IPS-18c (cell line): ENCODE results near the gene UGT1A7.

Source experiments
- H3K4me3 ChIP-seq: 2 replicates; pipeline ENCODE4 v1.7.0; 2013; ENCODE audit warnings: low read depth, mild to moderate bottlenecking, low read length, moderate library complexity; ENCODE audit not compliant: insufficient read depth
- H3K9me3 ChIP-seq: one replicate; pipeline ENCODE4 v1.6.1; 2013; ENCODE audit warnings: mild to moderate bottlenecking, low read length, moderate library complexity; ENCODE audit not compliant: control insufficient read depth, insufficient read depth

UGT1A7 gene

GRCh38 chr2:233674314-233674713, 7.4 kb upstream of the UGT1A7 start:
- Histone ChIP-seq H3K4me3 (no peak overlapping the region), H3K9me3 (no peaks in the 10 kb centered on the region)

GRCh38 chr2:233674995-233675394, 6.7 kb upstream of the UGT1A7 start:
- H3K9me3 ChIP-seq: no peaks in the 10 kb centered on the region
- H3K4me3 ChIP-seq: no peak overlapping the region

DNA sequence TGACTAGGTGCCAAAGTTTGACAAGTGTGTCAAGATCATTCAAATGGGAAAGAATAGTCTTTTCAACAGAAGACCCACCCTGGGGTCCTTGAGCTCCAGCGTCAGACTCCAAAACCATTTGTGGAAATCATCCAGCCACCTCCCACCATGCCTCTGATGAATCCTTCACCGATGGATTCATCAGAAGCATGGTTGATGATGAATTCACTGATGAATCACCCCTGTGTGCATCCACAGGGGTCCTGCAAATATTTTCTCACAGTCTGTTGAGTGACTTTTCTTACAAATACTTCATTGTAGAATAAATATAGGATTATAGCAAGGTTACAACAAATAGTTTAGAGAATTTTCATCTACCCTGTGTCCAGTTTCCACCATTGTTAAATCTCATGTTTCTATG, 5.7 kb upstream of the UGT1A7 start:
- H3K4me3 ChIP-seq: no peak overlapping the region
- no peaks in the 10 kb centered on the region for H3K9me3 ChIP-seq

DNA sequence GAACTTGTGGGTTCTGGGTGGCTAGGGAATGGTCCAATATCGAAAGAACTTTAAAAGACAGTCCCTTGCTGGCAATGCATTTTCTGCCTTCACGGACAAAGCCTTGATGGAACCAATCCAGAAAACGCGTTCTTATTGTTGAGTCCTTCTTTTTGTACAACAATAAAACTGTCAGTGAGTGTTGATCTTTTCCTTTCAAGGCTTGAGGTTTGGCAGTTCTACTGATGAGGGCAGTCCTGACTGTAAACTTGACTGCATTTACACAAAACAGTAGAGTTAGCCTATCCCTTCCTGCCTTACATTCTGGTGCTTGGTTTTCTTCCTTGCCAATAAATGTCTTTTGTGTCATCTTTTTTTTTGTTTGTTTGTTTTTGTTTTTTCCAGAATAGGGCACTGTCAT, 2.5 kb upstream of the UGT1A7 start:
- Histone ChIP-seq H3K9me3 (no peaks in the 10 kb centered on the region), H3K4me3 (no peak overlapping the region)

- Histone ChIP-seq H3K9me3 (no peaks in the 10 kb centered on the region), H3K4me3 (no peak overlapping the region)
Measured at GRCh38 chr2:233680361-233681045, 1.2 kb upstream of the UGT1A7 start.

- Histone ChIP-seq H3K9me3 (no peaks in the 10 kb centered on the region), H3K4me3 (no peak overlapping the region)
Measured at GRCh38 chr2:233684640-233685039, 2.9 kb downstream of the UGT1A7 start.

DNA sequence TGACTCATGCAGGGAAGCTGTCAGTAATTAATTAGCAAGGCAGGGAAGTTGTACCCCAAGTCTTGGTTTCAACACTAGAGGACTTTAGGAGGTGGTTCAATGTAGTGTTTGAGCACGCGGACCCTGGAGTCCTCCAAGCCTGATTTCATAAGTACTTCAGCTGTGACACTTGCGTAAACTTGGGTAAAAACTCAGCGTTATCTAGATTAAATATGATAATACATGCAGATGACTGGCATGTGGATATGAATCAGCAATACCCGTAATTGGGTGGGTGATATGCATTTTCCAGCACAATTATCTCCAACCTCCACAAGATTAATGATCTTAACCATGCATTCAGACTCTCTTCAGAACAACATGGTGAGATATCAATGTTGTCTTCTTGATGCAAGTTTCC, 5.2 kb downstream of the UGT1A7 start:
- H3K4me3 ChIP-seq: no peak overlapping the region
- H3K9me3 ChIP-seq: no peaks in the 10 kb centered on the region

DNA sequence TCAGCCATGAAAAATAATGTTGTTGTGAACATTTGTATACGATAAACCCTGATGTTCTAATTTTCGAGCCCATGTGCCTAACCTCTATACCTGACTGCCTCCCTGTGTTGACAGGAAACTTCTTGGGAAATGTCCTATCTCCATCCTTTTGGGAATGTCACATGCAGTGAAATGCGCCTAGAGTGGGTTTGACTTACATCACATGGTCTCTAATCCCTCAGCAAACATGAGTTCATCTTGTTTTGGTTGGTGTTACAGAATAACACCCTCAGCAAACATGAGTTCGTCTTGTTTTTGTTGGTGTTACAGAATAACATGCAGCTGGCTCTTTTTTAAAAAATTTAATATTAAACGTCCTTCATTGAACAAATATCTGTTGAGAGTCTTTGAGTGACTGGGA, 6.6 kb downstream of the UGT1A7 start:
- Histone ChIP-seq H3K4me3 (no peak overlapping the region), H3K9me3 (peaks cover 2% of the 10 kb centered on the region)

DNA sequence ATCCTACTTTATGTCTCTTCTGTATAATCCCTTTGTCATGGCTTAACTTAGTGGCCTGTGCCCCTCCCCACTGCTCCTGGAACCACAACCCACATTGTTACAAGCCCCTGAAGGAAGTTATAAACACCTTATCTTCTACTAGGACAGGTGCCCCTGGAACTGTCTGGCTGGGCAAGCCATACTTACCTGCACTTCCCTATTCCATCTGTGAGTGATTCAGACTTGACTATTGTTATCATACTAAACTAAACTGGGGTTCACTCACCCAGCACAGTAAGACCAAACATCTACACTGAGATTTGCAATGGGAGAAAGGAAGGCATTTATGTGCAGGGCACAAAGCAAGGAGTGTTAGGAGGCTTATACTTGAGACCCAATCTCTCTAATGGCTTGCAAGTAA, 7.3 kb downstream of the UGT1A7 start:
- Histone ChIP-seq H3K4me3 (no peak overlapping the region), H3K9me3 (peaks cover 2% of the 10 kb centered on the region)

DNA sequence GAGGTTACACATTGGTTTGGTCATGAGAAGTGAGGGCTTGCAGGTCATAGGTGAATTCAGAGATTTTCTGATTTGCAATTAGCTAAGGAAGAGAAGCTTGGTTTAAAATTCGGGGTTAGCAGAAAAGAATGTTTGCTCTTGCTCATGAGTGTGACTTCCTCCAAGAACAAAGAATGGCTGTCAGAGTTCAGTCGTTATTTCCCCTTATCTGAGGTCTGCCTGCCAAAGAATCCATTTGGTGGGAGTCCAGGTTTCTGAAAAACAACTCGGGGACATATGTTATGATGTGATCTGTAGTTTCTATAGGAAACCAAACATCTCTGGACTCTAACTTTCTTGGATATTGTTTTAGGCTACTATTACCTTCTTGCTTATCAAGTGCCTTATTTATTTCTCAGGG, 7.8 kb downstream of the UGT1A7 start:
- H3K4me3 ChIP-seq: no peak overlapping the region
- H3K9me3 ChIP-seq: peaks cover 2% of the 10 kb centered on the region

- Histone ChIP-seq H3K9me3 (peaks cover 2% of the 10 kb centered on the region), H3K4me3 (no peak overlapping the region)
Measured at GRCh38 chr2:233690444-233690843, 8.7 kb downstream of the UGT1A7 start.

DNA sequence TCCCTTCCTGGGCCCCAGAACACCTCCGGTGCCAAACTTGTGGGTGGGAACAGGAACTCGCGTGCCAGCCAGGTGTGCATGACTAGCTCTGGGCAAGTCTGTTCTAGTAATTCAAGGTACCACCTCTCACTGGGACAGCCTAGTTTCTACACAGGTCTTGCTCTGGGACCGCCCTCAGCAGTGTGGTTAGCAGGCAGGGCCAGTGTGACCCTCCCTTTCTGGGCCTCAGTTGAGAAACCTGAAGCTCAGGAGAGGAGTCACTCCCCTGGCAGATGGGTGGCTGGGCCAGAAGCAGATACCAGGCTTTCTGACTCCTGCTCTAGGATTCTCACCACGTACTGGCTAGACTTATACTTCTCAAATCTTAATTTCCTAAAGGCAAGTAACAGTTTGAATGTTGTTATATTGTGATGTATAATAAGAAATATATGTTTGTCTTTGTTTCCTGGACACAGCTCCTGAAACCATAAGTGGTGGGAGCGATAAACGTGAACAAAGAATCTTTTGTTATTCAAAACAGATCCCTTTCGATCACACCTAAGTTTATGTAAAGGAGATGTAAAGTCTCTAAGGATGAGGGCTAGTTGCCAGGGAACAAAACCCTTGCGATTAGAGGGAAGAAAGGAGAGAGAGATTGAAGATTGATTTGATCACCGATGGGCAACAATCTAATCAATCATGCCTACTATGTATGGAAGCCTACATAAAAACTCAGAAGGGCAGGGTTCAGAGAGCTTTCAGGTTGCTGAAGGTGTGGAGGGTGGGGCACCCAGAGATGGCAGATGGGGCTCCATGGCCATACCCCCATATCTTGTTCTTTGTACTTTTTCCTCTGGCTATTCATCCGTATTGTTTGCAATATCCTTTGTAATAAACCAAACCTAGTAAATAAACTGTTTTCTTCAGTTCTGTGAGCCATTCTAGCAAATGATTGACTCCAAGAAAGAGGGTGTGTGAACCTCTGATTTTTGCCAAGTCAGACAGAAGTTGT, 10.0 kb downstream of the UGT1A7 start:
- no peak overlapping the region for H3K4me3 ChIP-seq
- peaks cover 2% of the 10 kb centered on the region for H3K9me3 ChIP-seq

GRCh38 chr2:233692648-233693047, 10.9 kb downstream of the UGT1A7 start, which contains the start of gene UGT1A6:
Gene UGT1A6 (plus strand): TSS chr2:233692890. CDS start chr2:233693005, 115 bp downstream.
- H3K9me3 ChIP-seq: peaks cover 2% of the 10 kb centered on the region
- no peak within 1 kb of the TSS for H3K4me3 ChIP-seq

DNA sequence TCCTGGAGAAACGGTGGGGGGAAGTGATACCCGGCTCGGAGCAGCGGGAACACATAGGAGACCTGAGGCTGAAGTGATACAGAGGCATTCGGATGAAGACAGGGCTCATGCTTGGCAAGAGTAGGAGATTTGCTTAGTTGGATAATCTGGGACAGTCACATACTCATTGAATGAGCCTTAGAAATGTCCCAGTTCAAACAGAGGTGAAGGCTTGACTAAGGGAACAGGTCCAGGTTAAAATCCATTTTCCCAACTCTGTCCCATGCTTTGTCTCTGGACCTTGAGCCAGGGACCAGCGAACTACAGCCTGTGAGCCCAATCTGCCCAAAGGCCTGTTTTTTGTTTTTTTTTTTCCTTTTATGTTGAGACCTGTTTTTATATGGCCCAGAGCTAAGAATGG, 12.3 kb downstream of the UGT1A7 start:
- Histone ChIP-seq H3K4me3 (no peak overlapping the region), H3K9me3 (peaks cover 2% of the 10 kb centered on the region)

GRCh38 chr2:233698740-233699139, 17.0 kb downstream of the UGT1A7 start:
- Histone ChIP-seq H3K9me3 (no peaks in the 10 kb centered on the region), H3K4me3 (no peak overlapping the region)

DNA sequence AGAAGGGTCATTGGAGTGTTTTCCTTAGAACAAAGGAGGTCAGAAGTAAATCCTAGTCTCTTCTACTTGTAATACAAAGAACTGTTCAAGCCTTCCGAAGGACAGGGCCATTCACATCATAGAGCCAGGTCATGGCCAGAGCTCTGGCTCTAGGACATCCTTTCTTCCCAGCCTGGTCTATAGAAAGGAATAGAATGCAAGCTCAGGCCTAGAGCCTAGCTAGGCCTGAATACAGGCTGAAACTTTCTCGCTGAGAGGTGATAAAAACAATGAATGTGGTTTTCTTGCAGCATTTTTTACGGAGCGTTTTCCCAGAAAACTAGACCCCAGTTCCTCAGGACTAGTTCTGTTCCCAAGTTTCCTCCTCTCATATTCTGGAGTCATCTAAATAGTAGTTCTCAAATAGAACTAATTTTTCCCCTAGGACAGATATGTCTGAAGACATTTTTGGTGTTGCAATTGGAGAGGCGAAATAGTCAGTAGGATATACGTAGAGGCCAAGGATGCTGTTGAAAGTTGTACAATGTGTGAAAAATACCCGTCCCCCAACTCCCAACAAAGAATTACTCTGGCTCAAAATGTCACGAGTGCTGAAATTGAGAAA, 17.8 kb downstream of the UGT1A7 start:
- Histone ChIP-seq H3K9me3 (no peaks in the 10 kb centered on the region), H3K4me3 (no peak overlapping the region)

DNA sequence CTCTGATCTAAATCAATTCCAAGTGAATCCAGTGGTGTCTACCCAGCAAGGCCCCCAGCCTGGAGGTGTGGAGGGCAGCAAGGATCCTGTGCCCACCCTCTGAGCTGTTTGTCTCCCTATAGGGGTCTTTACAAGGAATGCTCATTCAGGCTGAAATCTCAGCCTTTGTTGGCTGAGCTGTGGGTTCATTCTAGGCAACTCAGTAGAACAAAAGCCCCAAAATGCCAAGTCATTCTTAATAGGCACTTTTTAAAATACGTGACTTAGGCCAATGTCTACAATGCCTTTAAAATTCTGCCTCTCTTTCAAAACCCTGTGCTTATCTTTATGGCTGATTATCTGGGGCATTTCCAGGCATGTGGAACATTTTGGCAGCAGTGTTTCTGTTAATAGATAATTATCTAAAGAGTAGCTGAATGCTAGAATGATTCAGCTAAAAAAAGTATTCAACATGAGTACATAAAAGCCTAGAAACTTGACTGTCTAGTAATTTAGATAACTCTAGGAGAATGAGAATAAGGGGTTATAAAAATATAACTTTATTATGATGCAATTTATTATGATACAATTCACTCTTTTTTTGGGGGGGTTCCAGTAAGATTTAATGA, 18.4 kb downstream of the UGT1A7 start:
- Histone ChIP-seq H3K9me3 (no peaks in the 10 kb centered on the region), H3K4me3 (no peak overlapping the region)
